CD4-positive, alpha-beta T cell treated with Interleukin-4 for 1 hour (primary cell): ENCODE data around the gene TXNRD2.
"Not testable (repeated sequence)": the region's sequence is repeated elsewhere in the genome, so short reads cannot be mapped to it uniquely, and the experiment has no call there.

Experiments used
- DNase-seq, 2 donors: peaks; one replicate each; pipeline ENCODE4 v3.0.0-alpha.2; 2020 to 2022

The TXNRD2 gene

GRCh38 chr22:19919701-19920363, 21.8 kb downstream of the TXNRD2 start:
- no peak for DNase-seq

DNA sequence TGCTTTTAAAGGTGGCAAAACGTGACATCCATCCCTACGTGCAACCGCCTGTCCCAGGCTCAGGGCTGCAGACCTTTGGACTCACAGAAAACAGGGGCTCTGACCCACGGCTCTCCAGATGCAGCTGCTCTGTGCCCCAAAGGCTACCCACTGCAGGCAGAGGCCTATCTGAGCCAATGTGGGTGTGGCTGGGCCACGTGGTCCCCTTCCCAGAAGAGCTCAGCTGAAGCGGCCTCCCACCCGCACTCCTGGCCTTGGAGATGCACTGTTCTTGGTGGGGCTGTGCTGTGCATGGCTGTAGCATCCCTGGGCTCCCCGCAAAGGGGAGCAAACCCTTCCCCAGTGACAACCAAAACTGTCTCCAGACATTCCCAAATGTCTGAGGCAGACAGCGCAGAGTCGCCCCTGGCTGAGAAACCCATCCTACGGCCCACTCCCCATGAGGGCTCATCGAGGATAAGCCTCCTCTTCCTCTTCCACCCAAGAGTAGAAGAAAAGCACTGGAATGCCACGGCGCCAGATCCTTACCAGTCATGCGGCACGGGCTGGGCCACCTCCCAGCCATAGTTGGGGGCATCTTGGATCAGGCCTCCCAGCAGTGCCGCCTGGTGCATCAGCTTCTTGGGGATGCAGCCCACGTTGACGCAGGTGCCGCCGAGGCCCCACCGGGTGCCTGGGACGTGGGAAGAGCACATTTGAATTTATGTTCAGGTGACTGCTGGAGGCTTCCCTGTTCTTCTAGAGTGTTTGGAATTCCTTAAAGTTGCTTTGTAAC, 23.1 kb downstream of the TXNRD2 start:
- DNase-seq = no peak

GRCh38 chr22:19917389-19918138, 24.1 kb downstream of the TXNRD2 start:
- DNase-seq = no peak

DNA sequence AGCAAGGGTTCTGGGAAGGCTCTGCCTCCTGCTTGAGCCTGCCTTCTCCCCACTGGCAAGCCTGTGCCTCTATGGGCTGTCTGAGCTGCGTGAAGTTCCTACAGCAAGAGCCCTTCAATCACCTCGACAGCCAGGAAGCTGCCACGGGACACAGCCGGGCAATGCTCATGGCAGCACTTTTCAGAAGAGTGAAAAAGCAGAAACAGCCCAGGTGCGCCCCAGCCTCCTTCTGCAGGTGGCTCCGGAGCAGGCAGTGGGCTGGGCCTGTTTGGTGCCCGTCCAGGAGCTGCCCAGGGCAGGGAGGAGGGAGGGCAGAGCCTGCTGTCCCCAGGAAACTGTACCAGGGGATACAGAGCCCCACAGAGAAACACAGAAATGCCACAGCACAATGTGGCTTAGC, 24.7 kb downstream of the TXNRD2 start:
- DNase-seq = no peak

DNA sequence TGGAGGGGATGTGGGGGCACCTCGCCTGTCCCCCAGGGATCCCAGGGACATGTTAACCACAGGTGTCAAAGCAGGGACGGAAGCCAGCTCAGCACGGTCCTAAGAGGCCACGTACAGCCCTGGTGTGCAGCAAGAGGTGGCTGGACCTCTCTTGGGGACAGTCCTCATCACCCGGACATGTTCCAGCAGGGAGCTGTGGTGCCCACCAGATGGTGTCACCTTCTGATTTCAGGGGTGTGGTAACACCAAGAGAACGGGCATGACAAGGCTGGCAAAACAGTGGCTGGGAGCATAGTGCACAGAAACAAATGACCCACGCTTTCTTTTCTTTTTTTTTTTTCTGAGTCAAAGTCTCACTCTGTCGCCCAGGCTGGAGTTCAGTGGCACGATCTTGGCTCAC, 25.6 kb downstream of the TXNRD2 start:
- no peak for DNase-seq

- DNase-seq = no peak
These were observed 26.2 kb downstream of the TXNRD2 start for GRCh38 chr22:19915287-19915954.

GRCh38 chr22:19914201-19914943, 27.2 kb downstream of the TXNRD2 start:
- no peak for DNase-seq

- no peak for DNase-seq
These were observed 28.2 kb downstream of the TXNRD2 start for GRCh38 chr22:19913337-19913936.

GRCh38 chr22:19912271-19912999, 29.2 kb downstream of the TXNRD2 start:
- DNase-seq = no peak

- no peak for DNase-seq
These were observed 29.9 kb downstream of the TXNRD2 start for GRCh38 chr22:19911540-19912270.

GRCh38 chr22:19910180-19910744, 31.4 kb downstream of the TXNRD2 start:
- no peak for DNase-seq

DNA sequence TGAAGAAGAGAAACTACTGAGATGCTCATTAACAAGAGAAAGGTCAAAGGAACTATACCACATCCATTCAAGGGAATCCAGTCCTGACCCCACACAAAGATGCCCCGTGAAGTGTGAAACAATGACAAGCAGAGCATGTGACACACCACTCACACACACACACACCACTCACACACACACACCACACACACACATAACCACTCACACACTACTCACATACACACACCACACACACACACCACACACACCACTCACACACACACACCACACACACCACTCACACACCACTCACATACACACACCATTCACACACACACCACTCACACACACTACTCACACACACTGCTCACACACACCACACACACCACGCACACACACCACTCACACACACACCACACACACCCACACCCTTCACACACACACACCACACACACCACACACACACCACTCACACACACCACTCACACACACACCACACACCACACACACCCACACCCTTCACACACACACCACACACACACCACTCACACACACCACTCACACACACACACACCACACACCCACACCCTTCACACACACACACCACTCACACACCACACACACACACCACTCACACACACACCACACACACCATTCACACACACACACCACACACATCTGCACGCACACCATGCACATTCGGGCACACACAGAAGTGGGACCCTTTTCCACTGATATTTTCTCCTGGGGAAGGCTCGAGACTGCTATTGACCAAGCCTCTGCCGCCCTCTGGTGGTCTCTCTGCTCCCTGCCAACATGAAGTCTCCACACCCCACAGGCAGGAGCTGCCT, 32.1 kb downstream of the TXNRD2 start:
- DNase-seq = peak; percentile 80 to 82

- DNase-seq = not testable (repeated sequence)
These were observed 33.7 kb downstream of the TXNRD2 start for GRCh38 chr22:19907902-19908301.

DNA sequence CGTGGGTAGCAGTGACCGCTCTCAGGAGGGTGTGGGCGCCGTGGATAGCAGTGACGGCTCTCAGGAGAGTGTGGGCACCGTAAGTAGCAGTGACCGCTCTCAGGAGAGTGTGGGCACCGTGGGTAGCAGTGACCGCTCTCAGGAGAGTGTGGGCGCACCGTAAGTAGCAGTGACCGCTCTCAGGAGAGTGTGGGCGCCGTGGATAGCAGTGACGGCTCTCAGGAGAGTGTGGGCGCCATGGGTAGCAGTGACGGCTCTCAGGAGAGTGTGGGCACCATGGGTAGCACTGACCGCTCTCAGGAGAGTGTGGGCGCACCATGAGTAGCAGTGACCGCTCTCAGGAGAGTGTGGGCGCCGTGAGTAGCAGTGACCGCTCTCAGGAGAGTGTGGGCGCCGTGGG, 34.8 kb downstream of the TXNRD2 start:
- DNase-seq = not testable (repeated sequence)

DNA sequence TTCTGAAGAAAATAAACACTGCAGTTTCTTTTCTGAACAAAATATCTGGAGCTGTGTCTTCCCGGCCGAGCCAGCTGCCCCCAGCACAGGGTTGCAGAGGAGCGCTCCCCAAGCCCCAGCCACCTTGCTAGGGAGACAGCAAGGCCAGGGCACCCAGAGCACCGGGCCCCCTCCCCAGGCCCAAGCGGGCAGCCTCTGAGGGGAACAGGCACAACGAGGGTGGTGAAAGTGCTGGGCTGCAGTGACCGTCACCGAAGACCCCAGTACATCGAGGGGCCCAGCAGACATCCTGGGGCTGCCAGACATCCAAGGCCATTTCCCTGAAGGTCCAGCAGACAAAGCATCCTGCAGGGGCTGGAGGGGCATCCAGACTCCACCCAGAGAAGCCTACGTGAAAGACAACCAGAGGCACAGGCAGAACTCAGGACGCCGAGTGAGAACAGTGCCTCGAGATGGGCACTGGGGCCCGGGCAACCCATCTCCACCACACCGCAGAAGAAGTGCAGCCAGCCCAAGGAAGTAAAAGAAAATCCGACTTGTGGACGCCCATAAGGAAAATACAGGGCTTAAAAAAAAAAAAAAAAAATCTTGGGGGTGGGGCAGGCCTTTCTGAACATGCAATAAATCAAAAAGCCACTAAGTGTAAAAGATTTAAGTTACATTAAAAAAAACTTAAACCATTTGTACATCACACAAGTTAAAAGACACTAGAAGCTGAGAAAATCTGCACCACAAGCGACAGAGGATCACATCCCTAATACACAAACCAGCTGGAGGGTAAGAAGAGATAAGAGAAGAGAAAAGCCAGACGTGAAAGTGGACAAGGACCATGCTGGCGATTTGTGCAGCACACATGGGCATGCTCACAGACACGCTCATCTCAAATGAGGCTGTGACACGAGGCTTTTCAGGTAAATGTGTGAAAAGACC, 36.0 kb downstream of the TXNRD2 start:
- no peak for DNase-seq

- DNase-seq = no peak
These were observed 36.7 kb downstream of the TXNRD2 start for GRCh38 chr22:19904935-19905334.

DNA sequence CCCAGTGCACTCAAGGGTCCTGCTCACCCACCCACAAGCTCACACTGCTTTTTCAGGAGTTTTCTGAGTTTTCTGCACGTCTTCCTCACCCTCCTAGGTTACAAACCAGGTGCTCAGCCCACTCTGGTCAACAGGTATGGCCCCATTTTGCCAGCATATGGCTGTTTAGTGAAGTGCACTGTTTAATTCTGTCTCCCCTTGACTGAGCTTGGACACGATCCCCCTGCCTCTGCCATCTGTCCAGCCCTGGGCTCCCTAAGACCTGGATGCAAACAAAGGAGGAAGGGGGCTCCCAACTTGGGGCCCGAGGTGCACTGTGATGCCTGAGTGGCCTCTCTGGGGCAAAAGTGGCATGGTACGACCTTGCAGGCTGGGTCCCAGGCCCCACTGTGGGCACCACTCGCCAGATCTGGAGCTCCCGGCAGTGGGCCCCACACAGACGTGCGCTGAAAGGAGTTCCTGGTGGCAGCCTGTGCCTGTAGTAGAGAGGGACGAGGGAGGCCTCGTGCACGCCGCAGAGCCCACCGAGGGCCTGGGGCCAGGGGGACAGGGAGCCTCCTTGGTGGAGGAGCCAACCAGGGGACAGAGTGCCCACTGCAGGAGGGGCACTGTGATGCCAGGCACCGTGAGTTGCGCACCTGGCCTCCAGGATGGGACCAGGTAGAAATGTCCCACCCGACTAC, 37.3 kb downstream of the TXNRD2 start:
- DNase-seq = no peak

- DNase-seq = no peak
These were observed 38.1 kb downstream of the TXNRD2 start for GRCh38 chr22:19903513-19903912.
